Measurements from ENCODE around the gene CRYZ. TPM values are rescaled to one million over a fixed set of nuclear protein-coding genes. Genes with fewer than 3 reads are reported as not detected.

The CRYZ gene
- total RNA-seq, 2 experiments from 2014 or later = 8.1 to 11.3 TPM

DNA sequence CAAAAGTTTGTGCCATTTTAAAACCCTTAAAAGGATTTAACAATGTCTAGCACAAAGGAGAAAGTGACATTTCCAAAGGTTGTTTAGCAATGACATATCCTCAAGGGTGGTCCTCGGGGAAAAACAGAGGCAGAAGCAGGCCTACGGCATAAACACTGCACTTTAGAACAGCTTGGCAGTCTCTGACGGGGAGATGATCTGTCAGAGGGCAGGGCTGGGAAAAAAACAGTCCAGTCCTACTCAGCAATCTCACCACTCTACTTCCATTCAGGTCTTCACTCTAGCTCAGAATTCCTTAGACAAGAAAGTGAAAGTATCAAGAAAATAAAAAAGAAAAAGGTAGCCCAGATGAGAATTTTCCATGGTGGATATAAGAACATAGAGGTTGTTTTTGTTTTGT is 4.1 kb downstream of the CRYZ start:
- H3K4me1 Mint-ChIP-seq (ENCODE audit: low read depth) = peaks cover 14% of the 10 kb centered on the region
- no peak overlapping the region for H3K4me3 Mint-ChIP-seq
- intact Hi-C loops (cut with micrococcal nuclease) = no loop called here
- H3K27ac Mint-ChIP-seq = no peak overlapping the region
- CTCF ChIA-PET = interaction anchor here (0.6 to 0.7 kb wide), 2 partner anchors 14 to 514 kb away, joined by 3 to 5 read pairs; no protein-coding TSS in a partner anchor
- DNase-seq = no peak
- H3K36me3 Mint-ChIP-seq (ENCODE audit: low read depth) = peaks cover 33% of the 10 kb centered on the region
- no peaks in the 10 kb centered on the region for H3K27me3 Mint-ChIP-seq (ENCODE audit: low read depth)
- peaks cover 24% of the 10 kb centered on the region for H3K9me3 Mint-ChIP-seq

GRCh38 chr1:74726063-74726462 is 6.8 kb downstream of the CRYZ start:
- H3K27ac Mint-ChIP-seq = no peak overlapping the region
- H3K4me3 Mint-ChIP-seq = no peak overlapping the region
- peaks cover 24% of the 10 kb centered on the region for H3K9me3 Mint-ChIP-seq
- H3K27me3 Mint-ChIP-seq (ENCODE audit: low read depth) = no peaks in the 10 kb centered on the region
- DNase-seq = no peak
- intact Hi-C loops (cut with micrococcal nuclease) = no loop called here
- peaks cover 5% of the 10 kb centered on the region for H3K4me1 Mint-ChIP-seq (ENCODE audit: low read depth)
- peaks cover 45% of the 10 kb centered on the region for H3K36me3 Mint-ChIP-seq (ENCODE audit: low read depth)
- CTCF ChIA-PET = no interaction called here

DNA sequence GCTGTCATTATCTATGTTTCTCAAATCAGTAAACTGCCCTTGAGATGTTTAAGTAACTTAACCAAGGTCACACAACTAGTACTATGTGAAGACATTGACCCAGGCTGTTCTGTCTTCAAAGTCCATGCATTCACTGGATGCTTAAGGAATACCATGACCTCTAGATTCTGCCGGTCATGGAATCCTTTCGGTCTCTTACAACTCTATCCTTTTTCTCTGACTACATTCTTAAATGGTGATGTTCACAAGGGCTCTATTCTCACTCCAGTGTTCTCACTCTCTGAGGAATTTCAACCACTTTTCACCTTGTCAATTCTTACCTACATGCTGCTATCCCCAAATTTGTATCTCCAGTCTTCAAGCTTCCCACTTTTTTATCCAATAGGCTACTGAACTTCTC is 15.2 kb downstream of the CRYZ start:
- CTCF ChIA-PET = no interaction called here
- no peak for DNase-seq
- Mint-ChIP-seq H3K4me1 (ENCODE audit: low read depth) (no peaks in the 10 kb centered on the region), H3K36me3 (ENCODE audit: low read depth) (peaks cover 17% of the 10 kb centered on the region), H3K27ac (no peak overlapping the region), H3K4me3 (no peak overlapping the region), H3K9me3 (no peaks in the 10 kb centered on the region), H3K27me3 (ENCODE audit: low read depth) (no peaks in the 10 kb centered on the region)
- intact Hi-C loops (cut with micrococcal nuclease) = no loop called here

- CTCF ChIA-PET = no interaction called here
- Mint-ChIP-seq H3K36me3 (ENCODE audit: low read depth) (peaks cover 18% of the 10 kb centered on the region), H3K9me3 (no peaks in the 10 kb centered on the region), H3K4me1 (ENCODE audit: low read depth) (no peaks in the 10 kb centered on the region), H3K27ac (no peak overlapping the region), H3K4me3 (no peak overlapping the region), H3K27me3 (ENCODE audit: low read depth) (no peaks in the 10 kb centered on the region)
- DNase-seq = no peak
- intact Hi-C loops (cut with micrococcal nuclease) = no loop called here
These were observed 16.0 kb downstream of the CRYZ start for GRCh38 chr1:74716822-74717221.

DNA sequence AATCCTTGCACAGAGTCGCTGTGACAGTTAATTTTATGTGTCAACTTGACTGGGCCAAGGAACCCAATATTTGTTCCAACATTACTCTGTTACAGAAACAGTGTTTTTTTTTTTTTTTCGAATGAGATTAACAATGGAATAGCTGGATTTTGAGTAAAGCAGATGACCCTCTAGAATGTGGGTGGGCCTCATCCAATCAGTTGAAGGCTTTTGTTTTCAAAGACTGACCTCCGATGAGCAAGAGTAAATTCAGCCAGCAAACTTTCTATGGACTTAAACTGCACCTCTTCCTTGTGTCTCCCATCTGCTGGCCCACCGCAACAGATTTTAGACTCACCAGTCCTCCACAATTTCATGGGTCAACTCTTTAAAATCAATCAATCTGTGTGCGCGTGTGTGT is 17.0 kb downstream of the CRYZ start:
- H3K9me3 Mint-ChIP-seq = no peaks in the 10 kb centered on the region
- no peak for DNase-seq
- peaks cover 16% of the 10 kb centered on the region for H3K36me3 Mint-ChIP-seq (ENCODE audit: low read depth)
- intact Hi-C loops (cut with micrococcal nuclease) = no loop called here
- CTCF ChIA-PET = no interaction called here
- H3K27me3 Mint-ChIP-seq (ENCODE audit: low read depth) = no peaks in the 10 kb centered on the region
- no peaks in the 10 kb centered on the region for H3K4me1 Mint-ChIP-seq (ENCODE audit: low read depth)
- no peak overlapping the region for H3K4me3 Mint-ChIP-seq
- H3K27ac Mint-ChIP-seq = no peak overlapping the region

GRCh38 chr1:74715236-74715502 is 17.7 kb downstream of the CRYZ start:
- no peak for DNase-seq
- intact Hi-C loops (cut with micrococcal nuclease) = no loop called here
- Mint-ChIP-seq H3K27me3 (ENCODE audit: low read depth) (no peaks in the 10 kb centered on the region), H3K27ac (no peak overlapping the region), H3K9me3 (no peaks in the 10 kb centered on the region), H3K36me3 (ENCODE audit: low read depth) (peaks cover 13% of the 10 kb centered on the region), H3K4me3 (no peak overlapping the region), H3K4me1 (ENCODE audit: low read depth) (no peaks in the 10 kb centered on the region)
- CTCF ChIA-PET = interaction anchor here (0.7 kb wide), 1 partner anchor 42 kb away, joined by 3 read pairs; the partner anchor contains the start of gene ERICH3

GRCh38 chr1:74714429-74715235 is 18.2 kb downstream of the CRYZ start:
- Mint-ChIP-seq H3K36me3 (ENCODE audit: low read depth) (peaks cover 13% of the 10 kb centered on the region), H3K27me3 (ENCODE audit: low read depth) (no peaks in the 10 kb centered on the region), H3K27ac (no peak overlapping the region), H3K4me1 (ENCODE audit: low read depth) (no peaks in the 10 kb centered on the region), H3K9me3 (no peaks in the 10 kb centered on the region), H3K4me3 (no peak overlapping the region)
- intact Hi-C loops (cut with micrococcal nuclease) = no loop called here
- no peak for DNase-seq
- CTCF ChIA-PET = interaction anchor here (0.5 to 0.7 kb wide), 2 partner anchors 14 to 41 kb away, joined by 3 read pairs; partner anchors contain the start of gene ERICH3

- CTCF ChIA-PET = no interaction called here
These were observed 19.0 kb downstream of the CRYZ start for GRCh38 chr1:74713849-74714248.

GRCh38 chr1:74712881-74713280 is 20.0 kb downstream of the CRYZ start:
- Mint-ChIP-seq H3K4me1 (ENCODE audit: low read depth) (no peaks in the 10 kb centered on the region), H3K27me3 (ENCODE audit: low read depth) (no peaks in the 10 kb centered on the region), H3K27ac (no peak overlapping the region), H3K36me3 (ENCODE audit: low read depth) (peaks cover 17% of the 10 kb centered on the region), H3K9me3 (no peaks in the 10 kb centered on the region), H3K4me3 (no peak overlapping the region)
- intact Hi-C loops (cut with micrococcal nuclease) = no loop called here
- no peak for DNase-seq
- CTCF ChIA-PET = interaction anchor here (1.7 kb wide), 1 partner anchor 20 kb away, joined by 4 read pairs; the partner anchor contains the start of gene TYW3

More at GRCh38 chr1:74713849-74714248, 19.0 kb downstream of the CRYZ start:
- Mint-ChIP-seq H3K4me3 (no peak overlapping the region), H3K9me3 (no peaks in the 10 kb centered on the region), H3K27me3 (ENCODE audit: low read depth) (no peaks in the 10 kb centered on the region), H3K4me1 (ENCODE audit: low read depth) (no peaks in the 10 kb centered on the region), H3K36me3 (ENCODE audit: low read depth) (peaks cover 16% of the 10 kb centered on the region), H3K27ac (no peak overlapping the region)
- intact Hi-C loops (cut with micrococcal nuclease) = no loop called here
- no peak for DNase-seq

- Mint-ChIP-seq H3K27ac (no peak overlapping the region), H3K4me3 (no peak overlapping the region), H3K4me1 (ENCODE audit: low read depth) (no peaks in the 10 kb centered on the region), H3K36me3 (ENCODE audit: low read depth) (peaks cover 16% of the 10 kb centered on the region), H3K9me3 (no peaks in the 10 kb centered on the region), H3K27me3 (ENCODE audit: low read depth) (no peaks in the 10 kb centered on the region)
- DNase-seq = no peak
- CTCF ChIA-PET = no interaction called here
- intact Hi-C loops (cut with micrococcal nuclease) = no loop called here
These were observed 29.3 kb downstream of the CRYZ start for GRCh38 chr1:74703386-74704182.

DNA sequence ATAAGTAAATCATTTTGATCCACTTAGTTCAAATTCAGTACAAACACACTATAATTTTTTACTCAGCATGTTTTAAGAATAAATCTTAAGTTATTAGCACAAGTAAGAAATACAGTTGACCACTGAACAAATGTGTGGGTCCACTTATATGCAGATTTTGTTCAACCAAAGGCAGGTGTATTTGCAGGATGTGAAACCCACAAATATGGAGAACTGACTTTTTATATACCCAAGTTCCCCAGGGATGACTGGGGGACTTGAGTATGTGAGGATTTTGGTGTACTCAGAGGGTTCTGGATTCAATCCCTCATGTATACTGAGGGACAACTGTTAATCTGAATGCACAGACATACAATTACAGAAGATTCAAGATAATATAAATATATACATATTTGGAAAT is 33.5 kb downstream of the CRYZ start:
- CTCF ChIA-PET = no interaction called here
- no peak overlapping the region for H3K27ac Mint-ChIP-seq
- no peak overlapping the region for H3K4me3 Mint-ChIP-seq
- no peaks in the 10 kb centered on the region for H3K9me3 Mint-ChIP-seq
- no peaks in the 10 kb centered on the region for H3K27me3 Mint-ChIP-seq (ENCODE audit: low read depth)
- intact Hi-C loops (cut with micrococcal nuclease) = no loop called here
- DNase-seq = no peak
- H3K4me1 Mint-ChIP-seq (ENCODE audit: low read depth) = no peaks in the 10 kb centered on the region
- H3K36me3 Mint-ChIP-seq (ENCODE audit: low read depth) = peaks cover 7% of the 10 kb centered on the region

GRCh38 chr1:74697832-74698231 is 35.0 kb downstream of the CRYZ start:
- intact Hi-C loops (cut with micrococcal nuclease) = no loop called here
- H3K4me1 Mint-ChIP-seq (ENCODE audit: low read depth) = no peaks in the 10 kb centered on the region
- CTCF ChIA-PET = interaction anchor here (1.2 kb wide), 1 partner anchor 36 kb away, joined by 3 read pairs; no protein-coding TSS in a partner anchor
- H3K4me3 Mint-ChIP-seq = no peak overlapping the region
- H3K9me3 Mint-ChIP-seq = no peaks in the 10 kb centered on the region
- no peaks in the 10 kb centered on the region for H3K27me3 Mint-ChIP-seq (ENCODE audit: low read depth)
- no peak overlapping the region for H3K27ac Mint-ChIP-seq
- H3K36me3 Mint-ChIP-seq (ENCODE audit: low read depth) = peaks cover 1% of the 10 kb centered on the region
- DNase-seq = no peak

DNA sequence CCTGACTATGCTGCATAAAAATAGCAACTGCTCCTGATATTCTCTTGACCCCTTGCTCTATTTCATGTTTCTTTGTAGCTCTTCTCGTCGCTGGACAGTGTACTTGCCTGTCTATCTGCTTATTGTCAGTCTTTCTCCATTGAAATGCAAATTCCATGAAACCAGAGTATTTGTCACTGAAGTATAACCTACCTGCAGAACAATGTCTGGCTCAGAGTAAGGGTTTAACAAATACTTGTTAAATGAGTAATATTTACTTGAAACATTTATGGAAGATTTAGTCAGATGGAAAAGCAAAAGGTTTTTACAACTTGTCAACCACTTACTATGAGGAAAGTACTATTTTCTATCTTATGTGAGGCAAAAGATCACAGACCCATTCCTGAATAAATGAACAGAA is 39.4 kb downstream of the CRYZ start:
- Mint-ChIP-seq H3K9me3 (no peaks in the 10 kb centered on the region), H3K27ac (no peak overlapping the region), H3K4me1 (ENCODE audit: low read depth) (peaks cover 2% of the 10 kb centered on the region), H3K36me3 (ENCODE audit: low read depth) (no peaks in the 10 kb centered on the region), H3K4me3 (no peak overlapping the region), H3K27me3 (ENCODE audit: low read depth) (no peaks in the 10 kb centered on the region)
- intact Hi-C loops (cut with micrococcal nuclease) = no loop called here
- DNase-seq = no peak
- CTCF ChIA-PET = no interaction called here

All from activated naive CD4-positive, alpha-beta T cell treated with anti-CD3 and anti-CD28 coated beads for 36 hours (primary cell).